ENCODE results near the gene JPH2.

- TF ChIP-seq CTCF (IDR thresholded peaks at IDR 0.05) = no peak
- peak; percentile 56 to 61 for TF ChIP-seq POLR2A (IDR thresholded peaks at IDR 0.05)
Observed at GRCh38 chr20:44180814-44181213, 6.2 kb downstream of the JPH2 start.
